K562 (cell line): ENCODE results near the gene SND1. TPM values are rescaled to one million over a fixed set of nuclear protein-coding genes. Genes with fewer than 3 reads are reported as not detected.

ENCODE experiments used
- CBFA2T2 ChIP-seq: fragments of 450-650 bp; conservative IDR thresholded peaks from 2 replicates; pipeline ENCODE4 v1.6.1; 2017; ENCODE audit warnings: mild to moderate bottlenecking
- CBX1 ChIP-seq: sonication (generic); IDR thresholded peaks from 2 replicates; pipeline ENCODE4 v1.6.1; 2016; ENCODE audit warnings: antibody characterized with exemption, low read depth, mild to moderate bottlenecking
- CBX8 ChIP-seq: fragments of 200-600 bp; sonication (generic); IDR thresholded peaks from 2 replicates; pipeline ENCODE4 v1.6.1; 2012; ENCODE audit warnings: borderline replicate concordance, mixed run types, low read depth, mild to moderate bottlenecking, moderate library complexity, mixed read lengths, low read length, control low read depth, inconsistent platforms; ENCODE audit not compliant: poor library complexity, severe bottlenecking; ENCODE audit errors: extremely low read depth
- GTF2F1 ChIP-seq: IDR thresholded peaks from 2 replicates; pipeline ENCODE4 v1.6.1; 2011; ENCODE audit warnings: low read depth, low read length, improper control_type of control experiment
- PBX2 ChIP-seq, 2 experiments: IDR thresholded peaks in 1 of 2; conservative IDR thresholded peaks in 1 of 2; 2 replicates each; pipeline ENCODE4 v1.6.1; 2016; ENCODE audit warnings: low read depth in 2 of 2, mild to moderate bottlenecking in 1 of 2, missing compliant biosample characterization in 1 of 2, missing genetic modification characterization in 1 of 2, moderate library complexity in 1 of 2
- PHF20 ChIP-seq: fragments of 450-650 bp; IDR thresholded peaks from 2 replicates; pipeline ENCODE4 v1.6.1; 2018; ENCODE audit not compliant: partially characterized antibody
- PRMT5 ChIP-seq: sonication (generic); formaldehyde crosslinking; IDR thresholded peaks from 2 replicates; pipeline ENCODE4 v1.5.0; 2020; ENCODE audit warnings: missing genetic modification reagents
- RNF2 ChIP-seq: sonication (generic); IDR thresholded peaks from 2 replicates; pipeline ENCODE4 v1.6.1; 2016
- SMAD2 ChIP-seq: fragments of 150-350 bp; IDR thresholded peaks from 2 replicates; pipeline ENCODE4 v1.6.1; 2014; ENCODE audit warnings: low read depth, mild to moderate bottlenecking, low read length
- TAL1 ChIP-seq: fragments of 450-650 bp; IDR thresholded peaks from 2 replicates; pipeline ENCODE4 v1.6.1; 2016; ENCODE audit warnings: mild to moderate bottlenecking
- ZNF174 ChIP-seq: fragments of 250-450 bp; sonication (Bioruptor Pico); IDR thresholded peaks from 2 replicates; pipeline ENCODE4 v1.4.0; 2020; ENCODE audit warnings: mild to moderate bottlenecking
- ZNF224 ChIP-seq: sonication (generic); formaldehyde crosslinking; IDR thresholded peaks from 2 replicates; pipeline ENCODE4 v1.8.0; 2022; ENCODE audit warnings: mild to moderate bottlenecking, missing genetic modification reagents
- polyA plus RNA-seq, 8 experiments: library from polyadenylated mRNA; depleted of rRNA in 4 of 8; stranded (reverse) in 5 of 8; unstranded in 3 of 8; fragments of >200 nt; fragmentation: Nextera tagmentation in 2 of 8; fragmentation: Illumina TruSeq in 1 of 8; extraction: Ambion mirVana in 2 of 8; extraction: Trizol in 1 of 8; gene quantifications; 2 replicates each; pipeline versions ENCODE4 v1.2.1 to v1.2.3, GENCODE V29; 2011 to 2014; ENCODE audit warnings: inconsistent platforms in 1 of 8, missing spikeins in 1 of 8
- total RNA-seq, 7 experiments: library from RNA; depleted of rRNA in 6 of 7; stranded (reverse); fragments of >200 nt in 6 of 7; fragmentation: Illumina TruSeq in 2 of 7; extraction: Trizol in 2 of 7; gene quantifications; 2 replicates each; pipeline versions ENCODE4 v1.2.1 to v1.2.3, GENCODE V29; 2011 to 2021; ENCODE audit warnings: low replicate concordance in 1 of 7
- TF ChIP-seq, protein P1 (sequence below): sonication (generic); formaldehyde crosslinking; IDR thresholded peaks from 2 replicates; pipeline ENCODE4 v1.8.1; 2022; ENCODE audit warnings: missing genetic modification reagents

The SND1 gene
- total and polyA plus RNA-seq, 9 of the 15 experiments (the other 6 are each of a cell fraction or from before 2014, with no cell fraction given) = 46.5 to 307 (median 191) TPM

- TF ChIP-seq PRMT5 (no peak), PBX2 (CRISPR knock-in tag; IDR thresholded peaks at IDR 0.05; ENCODE audit: low read depth) (no peak), PBX2 (tag; conservative IDR thresholded peaks at IDR 0.05; ENCODE audit: low read depth) (no peak), ZNF174 (CRISPR knock-in tag) (no peak), RNF2 (no peak), SMAD2 (no peak), PHF20 (no peak), ZNF224 (CRISPR knock-in tag) (no peak), CBFA2T2 (no peak), TAL1 (no peak), GTF2F1 (no peak), CBX8 (no peak), CBX1 (no peak)
- TF ChIP-seq, protein P1, sequence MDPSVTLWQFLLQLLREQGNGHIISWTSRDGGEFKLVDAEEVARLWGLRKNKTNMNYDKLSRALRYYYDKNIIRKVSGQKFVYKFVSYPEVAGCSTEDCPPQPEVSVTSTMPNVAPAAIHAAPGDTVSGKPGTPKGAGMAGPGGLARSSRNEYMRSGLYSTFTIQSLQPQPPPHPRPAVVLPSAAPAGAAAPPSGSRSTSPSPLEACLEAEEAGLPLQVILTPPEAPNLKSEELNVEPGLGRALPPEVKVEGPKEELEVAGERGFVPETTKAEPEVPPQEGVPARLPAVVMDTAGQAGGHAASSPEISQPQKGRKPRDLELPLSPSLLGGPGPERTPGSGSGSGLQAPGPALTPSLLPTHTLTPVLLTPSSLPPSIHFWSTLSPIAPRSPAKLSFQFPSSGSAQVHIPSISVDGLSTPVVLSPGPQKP = no peak
These were observed 205.5 kb downstream of the SND1 start (continued) for GRCh38 chr7:127857464-127857841.
